GM21576 (cell line): ENCODE results near the gene POP7.
"Not testable (repeated sequence)": the region's sequence is repeated elsewhere in the genome, so short reads cannot be mapped to it uniquely, and the experiment has no call there.

Source experiments
- ATAC-seq: cut with Tn5 transposase; IDR thresholded peaks from one replicate; pipeline ENCODE4 v1.9.1; 2021; ENCODE audit warnings: mild to moderate bottlenecking, moderate library complexity; ENCODE audit not compliant: unreplicated experiment

Gene POP7

DNA sequence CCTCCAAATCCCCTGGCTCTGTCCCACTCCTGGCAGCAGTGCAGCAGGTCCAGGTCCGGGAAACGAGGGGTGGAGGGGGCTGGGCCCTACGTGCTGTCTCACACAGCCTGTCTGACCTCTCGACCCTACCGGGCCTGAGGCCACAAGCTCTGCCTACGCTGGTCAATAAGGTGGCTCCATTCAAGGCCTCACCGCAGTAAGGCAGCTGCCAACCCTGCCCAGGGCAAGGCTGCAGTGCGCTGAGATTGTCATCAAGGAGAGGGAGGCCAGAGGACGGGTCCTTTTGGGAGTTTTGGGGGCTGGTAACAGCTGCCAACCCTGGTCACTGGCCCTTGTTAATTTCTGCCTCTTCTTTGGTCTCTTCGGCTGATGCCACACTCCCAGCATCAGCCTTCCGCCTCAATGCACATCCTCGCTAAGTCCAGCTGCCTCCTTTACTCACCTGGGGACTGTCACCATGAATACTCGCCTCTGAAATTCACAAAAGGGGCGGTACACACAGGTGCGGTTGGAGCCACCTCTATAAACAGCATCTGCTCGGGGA, 17.9 kb downstream of the POP7 start:
- ATAC-seq: no peak

GRCh38 chr7:100724364-100724763, 18.4 kb downstream of the POP7 start:
- not testable (repeated sequence) for ATAC-seq

- ATAC-seq: no peak
Observed at GRCh38 chr7:100726996-100727761, 21.3 kb downstream of the POP7 start.

GRCh38 chr7:100728196-100728595, 22.3 kb downstream of the POP7 start:
- no peak for ATAC-seq

DNA sequence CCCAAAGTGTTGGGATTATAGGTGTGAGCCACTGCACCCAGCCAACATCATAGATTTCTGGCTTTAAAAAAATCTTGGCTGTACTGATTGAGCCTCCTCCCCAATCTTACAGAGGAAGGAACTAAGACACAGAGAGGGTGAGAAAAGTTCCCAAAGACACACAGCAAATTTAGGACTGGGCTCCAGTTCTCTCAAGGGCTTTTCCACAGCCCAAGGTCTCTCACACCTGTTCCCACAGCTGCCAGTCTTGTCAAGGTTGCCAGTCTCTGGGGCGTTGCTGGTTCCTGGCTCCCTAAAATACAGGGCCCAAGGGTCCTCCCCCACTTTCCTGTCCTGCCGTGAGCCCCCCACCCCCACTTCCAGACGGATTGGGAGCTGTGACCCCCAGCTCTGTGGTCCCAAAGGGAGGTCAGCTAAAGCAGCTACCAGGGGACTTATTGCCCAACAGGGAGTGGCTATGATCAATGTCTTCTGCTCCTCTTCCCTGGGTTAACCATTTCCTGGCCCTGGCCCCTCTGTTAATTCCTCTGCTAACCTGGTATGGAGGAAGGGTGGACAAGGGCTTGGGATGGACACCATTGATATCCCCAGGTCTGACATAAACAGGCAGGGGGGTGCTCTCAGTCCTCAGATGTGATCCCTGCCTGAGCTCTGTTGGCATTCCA, 24.3 kb downstream of the POP7 start:
- ATAC-seq: no peak

- no peak for ATAC-seq
Observed at GRCh38 chr7:100731937-100732636, 26.2 kb downstream of the POP7 start.

- ATAC-seq: no peak
Observed at GRCh38 chr7:100735730-100736129, 29.8 kb downstream of the POP7 start.

GRCh38 chr7:100736671-100737070, 30.8 kb downstream of the POP7 start:
- no peak for ATAC-seq

GRCh38 chr7:100739934-100740333, 34.0 kb downstream of the POP7 start:
- no peak for ATAC-seq

GRCh38 chr7:100744605-100745004, 38.7 kb downstream of the POP7 start:
- no peak for ATAC-seq

DNA sequence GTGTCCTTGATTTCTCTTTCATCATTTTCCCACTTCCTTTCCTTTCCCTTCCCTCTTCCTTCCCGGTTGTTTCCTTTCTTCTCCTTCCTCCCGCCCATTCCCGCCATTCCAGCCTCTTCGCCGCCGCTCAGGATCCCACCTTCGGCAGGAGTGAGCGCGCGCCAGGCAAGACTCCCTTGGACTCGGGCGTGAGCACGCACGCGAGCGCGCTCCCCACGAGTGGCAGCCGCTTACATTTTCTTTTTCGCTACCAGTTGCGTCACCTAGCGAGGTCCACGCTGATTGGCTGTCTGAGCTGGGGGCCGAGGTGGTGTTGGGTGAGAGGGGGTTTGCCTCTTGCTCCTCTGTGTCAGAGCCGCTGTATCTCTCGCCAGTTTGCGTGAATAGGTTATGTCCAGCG, 39.3 kb downstream of the POP7 start:
- ATAC-seq: no peak

DNA sequence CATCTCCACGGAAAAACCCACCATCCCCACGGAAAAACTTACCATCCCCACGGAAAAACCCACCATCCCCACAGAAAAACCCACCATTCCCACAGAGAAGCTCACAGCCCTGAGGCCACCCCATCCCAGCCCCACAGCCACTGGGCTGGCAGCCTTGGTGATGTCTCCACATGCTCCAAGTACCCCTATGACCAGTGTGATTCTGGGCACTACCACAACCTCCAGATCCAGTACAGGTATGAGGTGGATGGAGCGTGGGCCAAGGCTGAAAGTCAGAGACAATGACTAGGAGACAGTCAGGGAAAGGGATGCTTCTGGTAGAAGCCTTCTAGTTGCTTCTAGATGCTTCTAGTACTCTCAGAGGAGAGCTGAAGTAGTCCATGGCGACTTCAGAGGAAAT, 47.1 kb downstream of the POP7 start:
- no peak for ATAC-seq

DNA sequence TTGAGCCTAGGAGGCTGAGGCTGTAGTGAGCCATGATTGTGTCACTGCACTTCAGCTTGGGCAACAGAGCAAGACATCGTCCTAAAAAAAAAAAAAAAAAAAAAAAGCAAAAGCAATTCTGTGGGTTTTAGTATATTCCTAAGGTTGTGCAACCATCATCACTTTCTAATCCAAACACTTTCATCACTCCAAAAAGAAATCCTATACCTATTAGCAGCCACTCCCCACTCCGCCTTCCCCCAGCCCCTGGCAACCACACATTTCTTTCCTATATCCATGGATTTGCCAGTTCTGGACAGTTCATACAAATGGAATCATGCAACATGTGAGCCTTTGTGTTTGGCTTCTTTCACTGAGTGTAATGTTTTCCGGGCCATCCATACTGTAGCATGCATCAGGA, 47.8 kb downstream of the POP7 start:
- no peak for ATAC-seq
